OCI-LY1 (cell line): ENCODE results near the gene HEYL.
A peak's percentile ranks its signal among the peaks of the same experiment; 100 is the strongest.

Source experiments
- H2AFZ ChIP-seq: fragments of 200-600 bp; sonication (generic), shearing (Covaris generic); 2 replicates; pipeline ENCODE4 v1.6.0; 2014; ENCODE audit warnings: antibody characterized with exemption, mild to moderate bottlenecking, low read length
- H3F3A ChIP-seq: fragments of 200-600 bp; sonication (generic), shearing (Covaris generic); 2 replicates; pipeline ENCODE4 v1.6.0; 2014; ENCODE audit warnings: mild to moderate bottlenecking, antibody characterized with exemption, low read length, moderate library complexity; ENCODE audit not compliant: insufficient read depth
- H3K27ac ChIP-seq: fragments of 200-600 bp; sonication (generic); 2 replicates; pipeline ENCODE4 v1.5.1; 2014; ENCODE audit warnings: low read length, mixed run types, mild to moderate bottlenecking, low read depth; ENCODE audit not compliant: poor library complexity, severe bottlenecking
- H3K27me3 ChIP-seq: fragments of 200-600 bp; sonication (generic); 2 replicates; pipeline ENCODE4 v1.6.0; 2014; ENCODE audit warnings: antibody characterized with exemption, mild to moderate bottlenecking, low read length, moderate library complexity; ENCODE audit not compliant: insufficient read depth
- H3K36me3 ChIP-seq: fragments of 200-600 bp; sonication (generic); 2 replicates; pipeline ENCODE4 v1.6.1; 2014; ENCODE audit warnings: mild to moderate bottlenecking, antibody characterized with exemption, low read length, moderate library complexity, mixed read lengths; ENCODE audit not compliant: insufficient read depth
- H3K4me1 ChIP-seq: fragments of 200-600 bp; sonication (generic); 2 replicates; pipeline ENCODE4 v1.5.1; 2014; ENCODE audit warnings: mild to moderate bottlenecking, low read length, moderate library complexity; ENCODE audit not compliant: insufficient read depth, severe bottlenecking
- H3K4me2 ChIP-seq: fragments of 200-600 bp; sonication (generic), shearing (Covaris generic); 2 replicates; pipeline ENCODE4 v1.6.1; 2014; ENCODE audit warnings: low read length
- H3K4me3 ChIP-seq: fragments of 200-600 bp; sonication (generic); 2 replicates; pipeline ENCODE4 v1.5.1; 2014; ENCODE audit warnings: low read length, low read depth, mild to moderate bottlenecking, mixed read lengths; ENCODE audit not compliant: poor library complexity, severe bottlenecking
- H3K79me2 ChIP-seq: fragments of 200-600 bp; shearing (Covaris generic); 2 replicates; pipeline ENCODE4 v1.6.1; 2016; ENCODE audit warnings: mixed run types, low read length, mixed read lengths; ENCODE audit not compliant: insufficient read depth
- H3K9ac ChIP-seq: fragments of 200-600 bp; sonication (generic), shearing (Covaris generic); 2 replicates; pipeline ENCODE4 v1.6.1; 2014; ENCODE audit warnings: mild to moderate bottlenecking, low read length, mixed read lengths
- H3K9me2 ChIP-seq: fragments of 200-600 bp; sonication (generic), shearing (Covaris generic); 2 replicates; pipeline ENCODE4 v1.6.1; 2014; ENCODE audit warnings: low read depth, mild to moderate bottlenecking, low read length, mixed read lengths
- H3K9me3 ChIP-seq: fragments of 200-600 bp; shearing (Covaris generic); 2 replicates; pipeline ENCODE4 v1.6.1; 2014; ENCODE audit warnings: low read length, mixed read lengths
- H4K20me1 ChIP-seq: fragments of 200-600 bp; sonication (generic), shearing (Covaris generic); 2 replicates; pipeline ENCODE4 v1.6.0; 2016; ENCODE audit warnings: mild to moderate bottlenecking, low read length; ENCODE audit not compliant: insufficient read depth
- EZH2 ChIP-seq: fragments of 200-600 bp; sonication (generic), shearing (Covaris generic); IDR thresholded peaks from 2 replicates; pipeline ENCODE4 v1.8.0; 2017; ENCODE audit warnings: borderline replicate concordance, mixed run types, mild to moderate bottlenecking, antibody characterized with exemption, low read length, moderate library complexity, mixed read lengths
- TF ChIP-seq, protein P1 (sequence below): fragments of 200-600 bp; sonication (generic), shearing (Covaris generic); IDR thresholded peaks from 2 replicates; pipeline ENCODE4 v1.5.1; 2017; ENCODE audit warnings: mild to moderate bottlenecking, antibody characterized with exemption, low read length, moderate library complexity, mixed read lengths

Gene HEYL

DNA sequence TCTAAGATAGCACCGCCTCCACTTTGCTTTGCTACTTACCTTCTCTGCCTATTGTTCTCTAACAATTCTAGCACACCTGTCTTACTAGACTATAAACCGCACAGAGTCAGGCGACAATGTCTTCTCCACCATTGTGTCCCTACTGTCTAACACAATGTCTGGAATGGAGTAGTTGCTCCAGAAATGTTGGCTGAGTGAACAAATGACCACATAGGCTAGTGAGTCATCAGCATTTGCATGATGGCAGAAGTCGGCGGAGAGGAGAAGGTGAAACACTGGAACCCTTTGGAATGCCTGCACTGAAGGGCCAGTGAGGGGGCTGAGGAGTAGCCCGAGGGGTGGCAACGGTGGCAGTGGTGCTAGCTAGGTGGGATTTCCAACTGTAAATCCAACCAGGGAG is 48.9 kb downstream of the HEYL start:
- H3K9me2 ChIP-seq: no peaks in the 10 kb centered on the region
- no peaks in the 10 kb centered on the region for H4K20me1 ChIP-seq
- H3K79me2 ChIP-seq: no peaks in the 10 kb centered on the region
- H3K4me3 ChIP-seq: no peak overlapping the region
- no peaks in the 10 kb centered on the region for H3F3A ChIP-seq
- H2AFZ ChIP-seq: no peak overlapping the region
- no peaks in the 10 kb centered on the region for H3K4me1 ChIP-seq
- no peaks in the 10 kb centered on the region for H3K36me3 ChIP-seq
- H3K27ac ChIP-seq: no peak overlapping the region
- no peak overlapping the region for H3K9ac ChIP-seq
- H3K4me2 ChIP-seq: no peak overlapping the region
- no peaks in the 10 kb centered on the region for H3K9me3 ChIP-seq
- no peak for TF ChIP-seq EZH2
- H3K27me3 ChIP-seq: no peaks in the 10 kb centered on the region

DNA sequence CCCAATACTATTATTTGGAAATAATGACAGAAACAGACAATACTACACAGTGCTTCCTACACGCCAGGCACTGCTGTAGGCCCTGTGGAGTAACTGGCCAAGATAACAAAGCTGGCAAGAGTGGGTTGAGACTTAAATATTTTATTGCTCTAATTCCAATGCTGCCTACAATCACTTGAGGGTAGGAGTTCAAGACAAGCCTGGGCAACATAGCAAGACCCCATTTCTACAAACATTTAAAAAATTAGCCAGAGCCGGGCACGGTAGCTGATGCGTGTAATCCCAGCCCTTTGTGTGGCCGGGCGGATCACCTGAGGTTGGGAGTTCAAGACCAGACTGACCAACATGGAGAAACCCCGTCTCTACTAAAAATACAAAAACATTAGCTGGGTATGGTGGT is 53.5 kb downstream of the HEYL start:
- H3K9ac ChIP-seq: no peak overlapping the region
- no peaks in the 10 kb centered on the region for H3K79me2 ChIP-seq
- H3F3A ChIP-seq: no peaks in the 10 kb centered on the region
- H3K36me3 ChIP-seq: no peaks in the 10 kb centered on the region; the same call in 1 of the 2 replicates
- no peak overlapping the region for H3K4me3 ChIP-seq
- H3K4me2 ChIP-seq: no peak overlapping the region
- TF ChIP-seq, protein P1, sequence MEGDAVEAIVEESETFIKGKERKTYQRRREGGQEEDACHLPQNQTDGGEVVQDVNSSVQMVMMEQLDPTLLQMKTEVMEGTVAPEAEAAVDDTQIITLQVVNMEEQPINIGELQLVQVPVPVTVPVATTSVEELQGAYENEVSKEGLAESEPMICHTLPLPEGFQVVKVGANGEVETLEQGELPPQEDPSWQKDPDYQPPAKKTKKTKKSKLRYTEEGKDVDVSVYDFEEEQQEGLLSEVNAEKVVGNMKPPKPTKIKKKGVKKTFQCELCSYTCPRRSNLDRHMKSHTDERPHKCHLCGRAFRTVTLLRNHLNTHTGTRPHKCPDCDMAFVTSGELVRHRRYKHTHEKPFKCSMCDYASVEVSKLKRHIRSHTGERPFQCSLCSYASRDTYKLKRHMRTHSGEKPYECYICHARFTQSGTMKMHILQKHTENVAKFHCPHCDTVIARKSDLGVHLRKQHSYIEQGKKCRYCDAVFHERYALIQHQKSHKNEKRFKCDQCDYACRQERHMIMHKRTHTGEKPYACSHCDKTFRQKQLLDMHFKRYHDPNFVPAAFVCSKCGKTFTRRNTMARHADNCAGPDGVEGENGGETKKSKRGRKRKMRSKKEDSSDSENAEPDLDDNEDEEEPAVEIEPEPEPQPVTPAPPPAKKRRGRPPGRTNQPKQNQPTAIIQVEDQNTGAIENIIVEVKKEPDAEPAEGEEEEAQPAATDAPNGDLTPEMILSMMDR: no peak
- no peak for TF ChIP-seq EZH2
- no peaks in the 10 kb centered on the region for H3K9me3 ChIP-seq
- H2AFZ ChIP-seq: no peak overlapping the region
- no peaks in the 10 kb centered on the region for H3K9me2 ChIP-seq
- no peak overlapping the region for H3K27ac ChIP-seq
- no peaks in the 10 kb centered on the region for H4K20me1 ChIP-seq
- H3K27me3 ChIP-seq: no peaks in the 10 kb centered on the region
- no peaks in the 10 kb centered on the region for H3K4me1 ChIP-seq

DNA sequence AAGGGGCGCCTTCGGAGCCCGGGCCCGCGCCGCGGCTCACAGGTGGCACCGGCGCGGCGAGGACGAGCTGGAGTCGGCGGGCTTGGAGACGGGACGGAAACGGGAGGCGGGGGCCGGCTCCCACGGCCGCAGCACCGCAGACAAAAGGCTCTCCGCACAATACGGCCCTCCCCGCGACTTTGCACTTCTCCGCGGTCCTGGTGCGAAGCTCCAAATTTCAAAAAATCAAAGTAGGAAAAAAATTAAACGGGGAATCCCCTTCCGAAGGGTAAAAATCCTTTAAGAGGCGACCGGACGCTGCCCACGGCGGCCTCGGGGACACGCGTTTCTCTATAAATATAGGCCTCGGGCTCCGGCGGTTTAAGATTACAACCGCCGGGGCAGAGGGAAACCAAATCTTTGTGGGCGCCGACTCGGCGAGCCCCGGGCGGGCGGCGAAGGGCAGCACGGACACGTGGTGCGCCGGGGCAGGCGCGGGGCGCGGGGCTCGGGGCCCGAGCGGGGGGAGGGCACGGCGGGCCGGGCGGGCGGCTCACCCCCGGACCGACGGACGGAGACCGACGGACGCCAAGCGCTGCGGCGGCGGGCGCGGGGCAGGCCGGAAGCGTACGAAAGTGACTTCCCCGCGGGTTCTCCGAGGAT is 63.3 kb downstream of the HEYL start:
- peaks cover 44% of the 10 kb centered on the region for H3K36me3 ChIP-seq
- no peaks in the 10 kb centered on the region for H3F3A ChIP-seq
- no peaks in the 10 kb centered on the region for H3K9me2 ChIP-seq
- no peak overlapping the region for H2AFZ ChIP-seq
- no peaks in the 10 kb centered on the region for H4K20me1 ChIP-seq
- H3K27ac ChIP-seq: peak overlapping the region; percentile 29
- H3K27me3 ChIP-seq: no peaks in the 10 kb centered on the region
- H3K79me2 ChIP-seq: peaks cover 43% of the 10 kb centered on the region
- H3K4me1 ChIP-seq: peaks cover 26% of the 10 kb centered on the region
- peak overlapping the region; percentile 85 for H3K4me3 ChIP-seq
- H3K9me3 ChIP-seq: no peaks in the 10 kb centered on the region
- TF ChIP-seq, protein P1: no peak
- TF ChIP-seq EZH2: no peak
- H3K9ac ChIP-seq: peak overlapping the region; percentile 80
- peak overlapping the region; percentile 88 for H3K4me2 ChIP-seq
